ENCODE data around the gene EOMES.
"Not testable (repeated sequence)": the region's sequence is repeated elsewhere in the genome, so short reads cannot be mapped to it uniquely, and the experiment has no call there.

Gene EOMES

DNA sequence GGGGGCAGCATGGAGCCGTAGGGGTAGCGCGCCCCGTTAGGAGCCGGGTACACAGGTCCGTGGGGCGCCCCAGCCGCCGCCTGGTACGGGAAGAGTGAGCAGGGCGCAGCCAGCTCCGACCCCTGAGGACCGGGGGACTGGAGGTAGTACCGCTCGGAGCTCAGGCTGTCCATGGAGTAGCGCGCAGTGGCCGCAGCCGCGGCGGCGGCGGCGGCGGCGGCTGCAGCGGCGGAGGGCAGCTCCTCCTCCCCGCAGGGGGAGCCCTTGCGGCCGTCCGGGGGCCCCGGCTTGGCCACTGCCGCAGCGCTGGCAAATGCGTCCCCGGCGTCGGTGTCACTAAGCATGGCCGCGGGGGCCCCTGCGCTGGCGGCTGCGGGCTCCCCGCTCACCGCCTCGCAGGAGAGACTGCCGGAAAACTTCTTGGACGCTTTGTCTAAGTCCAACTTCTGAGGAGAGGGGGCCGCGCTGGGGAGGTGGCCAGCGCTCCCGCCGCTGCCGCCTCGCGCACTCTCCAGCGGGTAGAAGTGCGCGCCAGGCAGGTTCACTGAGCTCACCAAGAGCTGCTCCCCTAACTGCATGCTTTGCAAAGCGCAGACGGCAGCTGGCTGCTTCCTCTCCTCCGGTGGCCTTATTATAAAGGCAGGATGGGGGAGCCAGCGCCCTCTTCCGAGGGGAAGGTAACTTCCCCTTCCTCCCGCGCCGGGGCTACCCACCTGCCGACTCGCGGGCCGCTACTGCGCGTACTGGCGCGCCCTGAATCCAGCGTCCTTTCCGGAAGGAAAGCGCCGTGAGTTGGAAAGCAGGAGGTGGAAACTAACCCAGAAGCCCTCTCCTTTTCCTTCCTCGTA lies at the start of gene EOMES:
Gene EOMES (minus strand): TSS at position 607 of the 848 bp plus-strand sequence. CDS start 29 bp downstream, at position 578.
- DNase-seq = peak; percentile 79
- in situ Hi-C loops (cut with MboI; ENCODE audit: low pct_unique_long_range_greater_than_20kb, low sequenced_read_pairs) = loop anchor here (25.0 kb wide), 1 partner anchor 590 kb away; no protein-coding TSS in a partner anchor

DNA sequence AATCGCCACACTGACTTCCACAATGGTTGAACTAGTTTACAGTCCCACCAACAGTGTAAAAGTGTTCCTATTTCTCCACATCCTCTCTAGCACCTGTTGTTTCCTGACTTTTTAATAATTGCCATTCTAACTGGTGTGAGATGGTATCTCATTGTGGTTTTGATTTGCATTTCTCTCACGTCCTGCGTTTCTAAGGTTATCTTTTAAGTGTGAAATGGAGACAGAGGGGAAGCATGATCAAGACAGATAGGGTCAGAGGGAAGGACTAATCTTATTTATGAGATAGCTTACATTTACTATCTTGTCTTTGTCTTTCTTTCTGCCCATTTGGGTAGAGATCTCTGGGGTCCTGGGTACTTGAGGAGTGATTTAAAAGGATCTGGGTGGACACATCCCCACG lies 48.3 kb upstream of the EOMES start:
- DNase-seq; in situ Hi-C loops (cut with MboI; ENCODE audit: low pct_unique_long_range_greater_than_20kb, low sequenced_read_pairs): not testable (repeated sequence)

DNA sequence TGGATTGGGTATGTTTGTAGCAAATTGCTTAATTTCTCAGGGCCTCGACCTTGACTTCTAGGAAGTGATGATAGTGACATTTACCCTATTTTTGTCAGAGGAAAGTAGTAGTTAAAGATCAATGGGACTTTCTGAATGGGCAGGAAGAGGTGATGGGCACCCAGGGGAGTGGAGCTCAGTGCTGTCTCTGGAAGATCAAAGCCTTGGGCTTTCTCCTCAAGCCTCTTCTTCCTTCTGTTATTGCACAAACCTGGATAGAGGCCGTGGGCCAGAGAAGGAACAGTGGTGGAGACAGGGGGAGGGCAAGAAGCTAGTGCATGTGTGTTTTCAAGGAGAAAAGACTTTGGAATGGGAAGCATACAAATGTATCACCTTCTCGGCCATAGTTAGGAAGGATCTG lies 44.9 kb upstream of the EOMES start:
- in situ Hi-C loops (cut with MboI; ENCODE audit: low pct_unique_long_range_greater_than_20kb, low sequenced_read_pairs) = no loop called here
- DNase-seq = no peak

DNA sequence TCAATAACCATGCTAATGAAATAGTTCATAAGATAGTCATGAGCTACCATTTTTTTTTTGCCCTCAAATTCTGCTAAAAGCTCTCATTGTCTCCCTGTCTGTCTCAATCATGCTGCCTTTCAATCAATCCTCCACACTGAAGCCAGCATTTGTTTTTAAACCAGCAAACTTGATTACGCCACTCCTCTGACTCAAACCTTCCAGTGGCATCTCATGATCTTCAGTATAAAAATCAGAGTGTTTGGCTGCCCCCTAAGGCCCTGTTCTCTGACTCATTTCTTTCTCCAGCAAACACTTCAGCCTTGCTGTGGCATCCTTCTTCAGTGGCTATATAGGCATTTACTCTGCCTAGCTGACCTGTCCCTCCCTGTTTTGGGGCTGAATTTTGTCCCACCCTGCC lies 36.0 kb upstream of the EOMES start:
- in situ Hi-C loops (cut with MboI; ENCODE audit: low pct_unique_long_range_greater_than_20kb, low sequenced_read_pairs) = no loop called here
- no peak for DNase-seq

DNA sequence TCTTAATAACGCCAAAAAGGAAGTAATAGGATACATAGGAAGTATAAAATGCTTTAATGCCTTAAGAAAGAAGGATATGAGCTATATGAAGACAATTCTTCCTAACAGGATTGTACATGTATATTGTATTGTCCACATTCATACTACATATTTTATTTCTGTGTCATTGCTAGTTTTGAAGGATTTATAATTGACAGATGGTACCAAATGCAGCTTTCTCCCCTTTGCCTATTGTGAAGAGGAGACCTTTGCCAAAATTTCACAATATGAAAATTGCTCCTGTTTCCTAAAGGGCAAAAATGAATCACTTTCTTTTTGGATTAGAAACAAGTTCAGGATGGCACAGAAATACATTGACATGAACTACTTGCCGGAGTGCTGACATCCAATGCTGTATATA lies 34.8 kb upstream of the EOMES start:
- DNase-seq = no peak
- in situ Hi-C loops (cut with MboI; ENCODE audit: low pct_unique_long_range_greater_than_20kb, low sequenced_read_pairs) = no loop called here

DNA sequence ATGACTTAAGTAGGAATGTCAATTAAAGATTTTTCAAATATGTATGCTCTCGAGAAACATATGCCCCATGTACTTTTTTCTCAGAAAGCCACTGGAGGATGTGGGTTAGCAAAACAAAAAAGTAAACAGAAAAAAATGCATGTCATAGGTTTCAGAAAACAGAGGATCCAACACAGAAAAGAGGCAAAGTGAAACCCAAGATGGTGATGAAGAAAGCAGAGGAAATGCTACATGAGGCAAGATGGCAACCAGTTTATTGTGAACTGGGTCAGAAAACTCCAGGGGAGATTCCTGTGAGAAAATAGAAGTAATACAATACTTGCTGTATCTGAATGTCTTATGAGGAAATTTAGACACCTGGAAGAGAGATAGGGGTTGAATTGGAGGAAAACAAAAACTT lies 30.8 kb upstream of the EOMES start:
- in situ Hi-C loops (cut with MboI; ENCODE audit: low pct_unique_long_range_greater_than_20kb, low sequenced_read_pairs) = no loop called here
- DNase-seq = no peak

DNA sequence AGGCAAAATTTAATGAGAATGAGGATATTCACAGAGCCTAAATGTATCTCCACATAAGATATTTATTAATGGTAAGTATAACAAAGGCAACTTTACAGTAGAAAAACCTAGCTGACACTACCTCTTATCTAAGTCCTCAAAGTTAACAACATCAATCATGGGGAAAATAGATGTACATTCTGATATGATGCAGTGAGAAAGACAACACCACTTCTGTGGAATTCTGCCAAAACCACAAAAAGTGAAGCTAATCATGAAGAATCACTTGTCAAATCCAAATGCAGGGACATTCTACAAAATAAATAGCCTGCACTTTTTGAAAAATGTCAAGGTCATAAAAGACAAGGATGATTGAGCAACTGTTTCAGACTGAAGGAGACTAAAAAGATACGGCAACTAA lies 27.5 kb upstream of the EOMES start:
- DNase-seq = no peak
- in situ Hi-C loops (cut with MboI; ENCODE audit: low pct_unique_long_range_greater_than_20kb, low sequenced_read_pairs) = no loop called here

DNA sequence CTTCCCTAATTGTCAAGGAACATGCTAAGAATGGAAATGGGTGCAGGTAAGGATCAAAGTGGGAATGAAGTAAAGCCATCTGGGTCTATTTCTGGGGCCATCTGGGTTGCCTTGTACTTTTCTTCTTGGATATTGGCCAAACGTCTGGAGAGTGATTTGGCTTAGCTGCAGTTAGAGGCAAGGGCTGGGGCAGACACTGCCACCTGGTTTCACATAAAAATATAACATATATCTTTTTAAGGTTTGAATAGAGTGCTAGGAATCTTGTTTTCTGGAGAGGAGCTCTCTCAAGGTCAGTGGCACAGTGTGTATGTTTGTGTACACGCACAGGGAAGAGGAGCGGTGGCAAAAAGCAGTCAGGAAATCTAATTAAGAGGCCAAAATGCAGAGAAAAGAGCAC lies 24.7 kb upstream of the EOMES start:
- no peak for DNase-seq
- in situ Hi-C loops (cut with MboI; ENCODE audit: low pct_unique_long_range_greater_than_20kb, low sequenced_read_pairs) = no loop called here

DNA sequence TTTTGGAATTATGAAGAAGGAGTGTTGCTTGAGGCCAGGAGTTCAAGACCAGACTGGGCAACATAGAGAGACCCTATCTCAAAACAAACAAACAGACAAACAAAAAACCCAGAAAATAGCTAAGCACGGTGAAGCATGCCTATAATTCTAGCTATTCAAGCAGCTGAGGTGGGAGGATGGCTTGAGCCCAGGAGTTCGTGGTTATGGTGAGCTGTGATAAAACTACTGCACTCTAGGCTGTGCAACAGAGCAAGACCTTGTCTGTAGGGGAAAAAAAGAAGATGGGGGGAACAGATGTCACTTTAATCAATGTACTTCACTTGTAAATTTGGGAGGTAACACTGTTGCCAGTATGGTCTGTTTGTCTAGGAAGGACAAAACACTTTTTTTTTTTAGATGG lies 18.7 kb upstream of the EOMES start:
- in situ Hi-C loops (cut with MboI; ENCODE audit: low pct_unique_long_range_greater_than_20kb, low sequenced_read_pairs) = no loop called here
- no peak for DNase-seq

DNA sequence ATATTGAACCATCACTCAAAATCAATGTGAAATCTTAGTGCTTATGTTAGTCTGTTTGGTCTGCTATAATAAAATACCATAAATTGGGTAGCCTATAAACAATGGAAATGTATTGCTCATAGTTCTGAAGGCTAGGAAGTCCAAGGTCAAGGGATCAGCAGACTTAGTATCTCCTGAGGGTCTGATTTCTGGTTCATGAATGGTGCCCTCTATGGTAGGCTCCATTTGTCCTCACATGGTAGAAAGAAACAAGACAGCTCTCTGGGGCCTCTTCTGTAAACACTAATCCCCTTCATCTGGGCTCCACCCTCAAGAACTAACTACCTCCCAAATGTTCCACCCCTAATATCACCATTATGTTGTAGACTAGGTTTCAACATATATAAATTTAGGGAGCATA lies 15.0 kb upstream of the EOMES start:
- in situ Hi-C loops (cut with MboI; ENCODE audit: low pct_unique_long_range_greater_than_20kb, low sequenced_read_pairs) = no loop called here
- no peak for DNase-seq

DNA sequence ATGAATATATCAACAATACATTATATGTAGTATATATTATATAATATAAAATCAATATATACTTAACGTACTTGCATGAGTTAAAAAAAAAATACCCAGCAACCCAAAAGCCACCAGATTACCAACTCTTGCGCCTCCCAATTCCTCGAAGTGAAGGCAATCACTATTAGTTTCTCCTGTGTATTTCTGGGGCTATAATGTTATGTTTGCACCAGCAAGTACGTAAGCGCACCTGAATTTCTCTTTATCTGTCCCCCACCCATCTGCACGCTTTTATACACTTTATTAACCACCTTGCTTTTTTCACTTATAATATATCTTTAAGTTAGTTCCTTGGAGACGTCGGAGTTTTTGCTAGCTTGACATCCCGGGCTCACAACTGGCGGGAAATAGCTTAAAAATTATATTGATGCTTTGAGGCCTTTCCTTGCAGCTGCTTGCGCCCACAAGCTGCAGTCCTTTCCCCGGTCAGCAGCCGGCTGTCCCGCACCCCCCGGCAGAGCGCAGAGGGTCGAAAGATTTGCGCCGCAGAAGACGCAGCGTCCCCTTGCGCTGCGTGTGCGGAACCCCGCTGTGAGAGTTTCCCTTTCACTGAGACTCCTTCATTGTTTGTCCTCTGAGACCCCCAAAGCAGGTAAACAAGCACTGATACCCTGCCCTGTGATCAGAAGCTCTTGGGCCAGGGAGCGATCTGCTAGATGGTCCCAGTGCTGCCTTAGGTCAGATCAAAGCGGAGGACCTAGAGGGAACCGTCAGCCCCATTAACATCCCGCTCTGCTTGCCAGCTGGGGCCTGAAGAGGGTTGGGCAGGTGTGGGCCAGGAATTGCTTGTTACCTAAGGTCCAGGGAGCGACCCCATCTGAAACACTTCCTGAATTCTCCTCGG lies 8.9 kb upstream of the EOMES start:
- in situ Hi-C loops (cut with MboI; ENCODE audit: low pct_unique_long_range_greater_than_20kb, low sequenced_read_pairs) = no loop called here
- DNase-seq = no peak

DNA sequence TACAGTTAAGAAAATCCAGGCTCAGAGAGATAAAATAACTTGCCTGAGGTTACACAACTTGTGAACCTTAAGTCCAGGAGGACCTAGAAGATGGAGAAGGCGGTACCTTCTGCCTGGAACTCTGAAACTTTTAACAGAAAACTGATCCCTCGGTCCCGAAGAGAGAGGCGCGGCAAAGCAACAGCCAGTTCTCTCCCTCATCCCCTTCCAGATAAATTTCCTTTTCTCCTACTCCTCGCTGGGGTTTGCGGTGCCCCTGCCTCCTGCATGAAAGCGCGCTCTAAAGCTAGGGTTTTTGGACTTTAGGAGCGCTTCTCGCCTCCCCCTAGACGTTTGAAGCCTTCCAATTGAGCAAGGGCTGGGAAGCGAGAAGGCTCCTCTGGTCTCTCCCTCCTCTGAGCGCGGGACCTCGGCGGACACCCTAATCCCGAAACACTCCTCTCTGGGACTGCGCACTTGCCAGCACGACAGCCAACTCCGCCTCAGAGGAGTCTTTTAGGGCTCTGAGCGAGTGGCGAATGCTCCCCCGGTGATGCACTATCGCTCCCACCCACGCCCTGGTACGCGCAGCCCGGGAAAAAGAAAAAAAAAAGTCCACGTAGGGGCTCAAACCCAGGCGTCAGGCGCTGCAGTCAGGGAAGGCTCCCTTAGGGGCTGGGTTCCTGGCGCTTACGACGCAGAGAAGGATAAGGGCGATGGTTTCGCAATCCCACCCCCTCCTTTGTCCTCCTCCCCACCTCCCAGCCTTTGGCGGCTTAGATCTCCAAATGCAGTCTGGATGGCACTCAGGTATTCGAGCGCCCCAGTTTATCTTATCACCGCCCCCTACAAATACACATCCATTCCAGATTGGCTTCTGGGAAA lies 7.9 kb upstream of the EOMES start:
- DNase-seq = no peak
- in situ Hi-C loops (cut with MboI; ENCODE audit: low pct_unique_long_range_greater_than_20kb, low sequenced_read_pairs) = no loop called here

DNA sequence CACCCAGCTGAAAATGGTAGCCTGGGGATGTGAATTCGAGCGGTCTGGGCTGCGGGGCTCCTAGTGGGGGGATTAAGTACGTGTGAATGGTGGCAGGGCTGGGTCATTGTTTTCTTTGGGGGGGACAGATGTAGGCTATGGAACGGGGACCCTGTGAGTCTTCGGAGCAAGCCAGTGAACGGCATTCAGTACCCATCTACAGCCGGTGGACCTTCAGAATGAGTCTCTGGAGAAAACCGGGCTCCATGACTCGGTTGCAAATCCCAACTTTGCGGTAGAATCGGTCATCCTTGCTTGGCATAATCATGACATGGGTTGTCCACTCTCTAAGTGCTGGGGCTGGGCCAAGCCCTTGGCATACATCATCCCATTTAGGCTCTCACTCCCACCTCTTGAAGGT lies 7.2 kb upstream of the EOMES start:
- in situ Hi-C loops (cut with MboI; ENCODE audit: low pct_unique_long_range_greater_than_20kb, low sequenced_read_pairs) = no loop called here

DNA sequence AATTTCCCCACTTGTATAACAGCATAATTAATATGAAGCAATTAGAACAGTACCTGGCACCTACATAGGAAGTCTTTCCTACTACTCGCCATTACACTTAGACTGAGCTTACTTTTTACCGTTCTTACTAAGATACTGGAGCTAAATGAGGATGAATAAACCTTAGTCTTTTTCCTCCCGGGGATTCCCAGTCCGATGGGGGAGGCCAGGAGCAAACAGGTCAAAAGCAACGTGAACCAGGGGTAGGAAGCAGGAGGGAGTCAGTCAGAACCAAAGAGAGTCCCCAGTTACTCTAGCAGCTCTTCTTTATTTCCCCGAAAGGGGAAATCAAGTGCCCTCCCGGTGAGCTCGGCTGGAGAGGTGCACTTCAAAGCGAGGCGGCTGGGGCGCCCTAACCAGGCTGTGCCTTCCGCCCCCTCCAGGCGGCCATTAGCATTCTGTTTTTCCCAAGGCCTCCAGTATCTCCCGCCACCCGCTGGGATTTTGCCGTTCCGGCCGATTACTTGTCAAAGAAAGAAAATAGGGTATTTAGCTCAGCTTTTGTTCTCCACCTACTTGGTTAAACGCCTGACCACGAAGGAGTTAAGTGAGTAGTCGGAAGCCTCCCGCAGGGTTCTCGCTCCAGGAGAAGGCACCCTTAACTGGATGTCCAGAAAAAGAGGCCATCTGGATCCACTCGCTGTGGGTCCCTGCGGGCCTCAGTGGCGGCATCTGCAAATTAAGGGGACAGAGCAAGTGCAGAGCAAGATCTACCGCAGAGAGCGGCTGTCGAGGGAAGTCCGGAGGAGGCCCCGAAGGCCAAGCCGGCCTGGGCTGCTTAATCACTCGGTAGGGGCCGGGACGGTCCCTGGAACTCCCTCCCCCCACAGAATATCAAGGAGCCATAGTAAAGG lies 6.3 kb upstream of the EOMES start:
- in situ Hi-C loops (cut with MboI; ENCODE audit: low pct_unique_long_range_greater_than_20kb, low sequenced_read_pairs) = no loop called here
- DNase-seq = no peak

More for the DNA sequence above, 7.2 kb upstream of the EOMES start:
- no peak for DNase-seq

DNA sequence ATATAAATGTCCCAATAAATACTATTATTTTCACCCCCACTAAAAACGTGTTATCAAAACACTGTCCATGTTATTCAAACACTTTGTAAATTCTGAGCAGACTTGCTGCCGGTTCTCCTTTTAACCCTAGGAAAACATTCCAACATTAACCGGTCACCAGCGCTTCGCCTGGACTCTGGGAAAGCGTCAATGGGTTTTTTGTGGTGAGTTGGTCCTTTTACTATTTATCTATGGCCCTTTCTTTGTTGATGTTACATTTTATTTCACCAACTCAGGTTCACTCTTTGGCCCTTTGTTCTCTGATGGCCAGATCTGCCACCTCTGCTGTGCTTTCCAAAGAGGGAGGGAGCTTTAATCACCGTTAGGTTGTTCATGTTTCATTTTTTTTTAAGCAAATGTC lies 4.1 kb upstream of the EOMES start:
- in situ Hi-C loops (cut with MboI; ENCODE audit: low pct_unique_long_range_greater_than_20kb, low sequenced_read_pairs) = no loop called here

DNA sequence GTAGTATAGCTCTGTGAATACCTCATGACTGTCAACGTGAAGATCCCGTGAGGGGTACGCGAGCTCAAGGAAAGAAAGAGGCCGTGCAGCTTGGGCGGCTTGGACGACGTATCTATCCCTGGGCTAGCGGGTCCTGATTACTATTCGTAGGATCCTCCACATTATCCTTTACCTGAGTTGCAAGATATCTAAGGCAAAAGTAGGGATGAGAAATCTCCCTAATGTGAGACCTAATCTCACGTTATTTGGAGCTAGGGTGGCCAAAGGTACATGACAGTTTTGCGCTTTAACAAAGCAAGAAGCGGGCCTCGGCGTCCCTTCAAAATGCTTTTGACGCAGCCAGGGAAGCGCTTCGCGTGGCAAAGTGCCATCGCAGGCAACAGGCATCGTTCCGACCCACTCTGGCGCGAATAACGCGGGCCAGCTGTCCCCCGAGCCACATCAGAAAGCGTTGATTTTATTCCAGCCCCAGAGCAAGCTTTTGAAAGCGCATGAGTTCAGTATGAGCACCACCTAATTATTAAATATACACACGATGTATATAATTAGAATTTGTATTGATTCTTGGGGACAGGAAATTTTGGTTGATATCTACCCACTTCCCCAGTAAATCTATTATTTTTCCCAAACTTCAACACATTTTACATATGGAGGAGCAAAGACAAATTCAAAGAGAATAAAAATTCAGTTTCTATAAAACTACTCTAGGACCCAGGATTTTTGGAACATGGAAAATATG lies 2.5 kb upstream of the EOMES start:
- DNase-seq = no peak
- in situ Hi-C loops (cut with MboI; ENCODE audit: low pct_unique_long_range_greater_than_20kb, low sequenced_read_pairs) = loop anchor here (25.0 kb wide), 1 partner anchor 588 kb away; no protein-coding TSS in a partner anchor

More for the DNA sequence above, 4.1 kb upstream of the EOMES start:
- no peak for DNase-seq

DNA sequence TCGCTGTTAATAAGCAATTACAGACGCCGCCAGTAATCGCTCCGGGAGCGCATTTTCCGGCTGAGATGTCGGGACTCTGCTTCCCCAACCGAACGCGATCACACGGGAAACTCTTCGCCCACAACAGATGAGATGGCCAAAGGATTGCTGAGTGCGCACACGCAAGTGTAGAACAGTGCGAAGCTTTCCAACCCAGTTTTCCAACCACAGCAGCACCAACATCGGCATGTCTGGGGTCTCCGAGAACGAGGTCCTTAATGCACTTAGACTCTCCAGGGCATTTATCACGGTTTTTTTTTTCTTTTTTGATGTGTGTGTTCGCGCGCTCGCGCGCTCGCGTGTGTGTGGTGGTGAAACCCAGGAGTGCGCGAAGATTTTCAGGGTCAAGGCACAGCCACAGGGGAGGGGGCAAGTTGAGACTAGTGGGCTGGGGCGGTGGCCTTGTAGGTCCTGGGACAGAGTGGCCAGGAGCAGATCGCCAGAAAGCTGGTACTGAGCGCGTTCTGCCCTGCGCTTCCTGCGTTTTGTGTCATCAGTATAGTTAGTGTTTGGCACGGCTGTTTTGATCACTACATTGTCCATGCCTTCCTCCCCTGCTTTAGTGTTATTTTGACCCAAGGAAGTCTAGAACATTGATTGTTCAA lies 1.8 kb upstream of the EOMES start:
- DNase-seq = no peak
- in situ Hi-C loops (cut with MboI; ENCODE audit: low pct_unique_long_range_greater_than_20kb, low sequenced_read_pairs) = loop anchor here (25.0 kb wide), 1 partner anchor 588 kb away; no protein-coding TSS in a partner anchor

Measured in KBM-7 (cell line).